ENCODE measurements around the gene PIGT.

GRCh38 chr20:45448270-45448669 is 32.3 kb downstream of the PIGT start:
- TF ChIP-seq GATA2 (IDR thresholded peaks at IDR 0.05; ENCODE audit: low read depth, low read length) (no peak), GATA3 (IDR thresholded peaks at IDR 0.05; ENCODE audit: low read depth, low read length) (no peak)
